NCI-H2107 treated with DMSO at 0.1 percent for 48 hours (cell line): ENCODE measurements around the gene IL2RA.

Experiments used
- DNase-seq: peaks from one replicate; lab custom pipeline; 2025; ENCODE audit not compliant: unreplicated experiment; lab: John Stamatoyannopoulos, UW

IL2RA gene

GRCh38 chr10:6061056-6061455 lies 1.1 kb downstream of the IL2RA start:
- no peak for DNase-seq

GRCh38 chr10:6059506-6059905 lies 2.7 kb downstream of the IL2RA start:
- DNase-seq: no peak

GRCh38 chr10:6058682-6059475 lies 3.3 kb downstream of the IL2RA start:
- DNase-seq: no peak

- DNase-seq: no peak
Measured at GRCh38 chr10:6056411-6057135, 5.6 kb downstream of the IL2RA start.

GRCh38 chr10:6055929-6056328 lies 6.2 kb downstream of the IL2RA start:
- no peak for DNase-seq

- DNase-seq: no peak
Measured at GRCh38 chr10:6054884-6055283, 7.3 kb downstream of the IL2RA start.

- DNase-seq: no peak
Measured at GRCh38 chr10:6053816-6054631, 8.1 kb downstream of the IL2RA start.

- DNase-seq: no peak
Measured at GRCh38 chr10:6053303-6053702, 8.9 kb downstream of the IL2RA start.

GRCh38 chr10:6052247-6053221 lies 9.6 kb downstream of the IL2RA start:
- DNase-seq: peak; percentile 35

GRCh38 chr10:6050801-6051445 lies 11.2 kb downstream of the IL2RA start:
- peak; percentile 33 for DNase-seq

GRCh38 chr10:6049031-6049400 lies 13.2 kb downstream of the IL2RA start:
- no peak for DNase-seq

GRCh38 chr10:6048281-6049030 lies 13.7 kb downstream of the IL2RA start:
- DNase-seq: no peak

GRCh38 chr10:6047847-6048246 lies 14.3 kb downstream of the IL2RA start:
- no peak for DNase-seq

- DNase-seq: no peak
Measured at GRCh38 chr10:6046773-6047611, 15.2 kb downstream of the IL2RA start.

GRCh38 chr10:6045878-6046772 lies 16.0 kb downstream of the IL2RA start:
- no peak for DNase-seq

GRCh38 chr10:6045314-6045848 lies 16.8 kb downstream of the IL2RA start:
- DNase-seq: no peak

- no peak for DNase-seq
Measured at GRCh38 chr10:6044751-6045313, 17.3 kb downstream of the IL2RA start.
